Spleen (tissue), 7 donors: ENCODE results near the gene SEPTIN2.

Source experiments
- POLR2A ChIP-seq, 3 donors: fragments of 450-650 bp; IDR thresholded peaks; one replicate each; pipeline ENCODE4 v1.5.1; 2017; ENCODE audit warnings: antibody characterized with exemption in 3 of 3, mild to moderate bottlenecking in 1 of 3
- POLR2AphosphoS5 ChIP-seq, 3 donors: sonication (generic); formaldehyde crosslinking; IDR thresholded peaks; one replicate each; pipeline ENCODE4 v1.5.1; 2017; ENCODE audit warnings: antibody characterized with exemption in 3 of 3
- TF ChIP-seq, protein P1 (sequence below), 11 experiments: fragments of 200-600 bp in 7 of 11; fragments of 450-650 bp in 4 of 11; sonication (generic) in 4 of 11; IDR thresholded peaks in 8 of 11; conservative IDR thresholded peaks in 3 of 11; 1 replicate in 7 of 11; 2 replicates in 4 of 11; pipeline versions ENCODE4 v1.4.0 to v1.8.0; 2016 to 2021; ENCODE audit warnings: antibody characterized with exemption in 11 of 11, inconsistent platforms in 4 of 11, mild to moderate bottlenecking in 1 of 11
- donor health status: DM: no; HTN: no; CAD: no; lungs with moderate emphysema.
- donor health status: DM: no; HTN: no; CAD: no.
- donor health status: DM: no; HTN: no; CAD: no.

DNA sequence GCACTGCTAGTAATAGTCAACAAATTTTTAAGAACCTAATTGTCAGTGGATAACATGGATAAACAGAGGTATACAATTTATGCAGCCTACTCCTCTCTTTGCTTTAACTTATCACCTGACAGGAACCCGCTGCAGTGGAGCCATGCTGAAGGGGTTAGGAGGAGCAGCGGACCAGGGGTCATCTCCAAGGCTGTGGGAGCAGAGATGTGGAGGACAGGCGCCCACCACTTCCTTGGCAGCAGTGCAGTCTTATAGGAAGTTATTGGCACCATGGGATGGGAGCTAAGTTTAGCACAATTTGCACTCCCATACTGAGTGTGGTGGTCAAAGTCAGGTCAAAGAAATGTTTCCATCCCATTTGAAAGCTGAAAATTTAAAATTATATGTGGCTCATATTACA, 35.9 kb upstream of the SEPTIN2 start:
- TF ChIP-seq, protein P1, sequence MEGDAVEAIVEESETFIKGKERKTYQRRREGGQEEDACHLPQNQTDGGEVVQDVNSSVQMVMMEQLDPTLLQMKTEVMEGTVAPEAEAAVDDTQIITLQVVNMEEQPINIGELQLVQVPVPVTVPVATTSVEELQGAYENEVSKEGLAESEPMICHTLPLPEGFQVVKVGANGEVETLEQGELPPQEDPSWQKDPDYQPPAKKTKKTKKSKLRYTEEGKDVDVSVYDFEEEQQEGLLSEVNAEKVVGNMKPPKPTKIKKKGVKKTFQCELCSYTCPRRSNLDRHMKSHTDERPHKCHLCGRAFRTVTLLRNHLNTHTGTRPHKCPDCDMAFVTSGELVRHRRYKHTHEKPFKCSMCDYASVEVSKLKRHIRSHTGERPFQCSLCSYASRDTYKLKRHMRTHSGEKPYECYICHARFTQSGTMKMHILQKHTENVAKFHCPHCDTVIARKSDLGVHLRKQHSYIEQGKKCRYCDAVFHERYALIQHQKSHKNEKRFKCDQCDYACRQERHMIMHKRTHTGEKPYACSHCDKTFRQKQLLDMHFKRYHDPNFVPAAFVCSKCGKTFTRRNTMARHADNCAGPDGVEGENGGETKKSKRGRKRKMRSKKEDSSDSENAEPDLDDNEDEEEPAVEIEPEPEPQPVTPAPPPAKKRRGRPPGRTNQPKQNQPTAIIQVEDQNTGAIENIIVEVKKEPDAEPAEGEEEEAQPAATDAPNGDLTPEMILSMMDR (IDR thresholded peaks at IDR 0.05 in 8 of 11, conservative IDR thresholded peaks at IDR 0.05 in 3 of 11), result no peak
- TF ChIP-seq POLR2A (IDR thresholded peaks at IDR 0.05) (no peak), POLR2AphosphoS5 (IDR thresholded peaks at IDR 0.05) (no peak)
